Naive thymus-derived CD4-positive, alpha-beta T cell (primary cell): ENCODE data around the gene ASB4. TPM values are rescaled to one million over a fixed set of nuclear protein-coding genes. Genes with fewer than 3 reads are reported as not detected.

Source experiments
- ATAC-seq: fragments of 150-1000 bp; cut with Tn5 transposase; 2 replicates; pipeline ENCODE4 v1.10.0; 2021; ENCODE audit warnings: mild to moderate bottlenecking, moderate library complexity
- CTCF ChIA-PET: fragments of 350-600 bp; sonication (Branson Sonifier 250); formaldehyde crosslinking; loops from one replicate; lab custom pipeline; 2021; ENCODE audit warnings: antibody characterized with exemption; lab: Charles Lee
- POLR2A ChIA-PET: fragments of 350-600 bp; sonication (Branson Sonifier 250); formaldehyde crosslinking; loops from one replicate; lab custom pipeline; 2021; ENCODE audit warnings: antibody characterized with exemption, inconsistent platforms; lab: Charles Lee
- DNase-seq, 9 donors: peaks; one replicate each; pipeline versions ENCODE4 v3.0.0 to v3.0.0-alpha.2; 2020 to 2022; ENCODE audit warnings: mixed read lengths in 1 of 9
- H3K27ac ChIP-seq: one replicate; pipeline ENCODE4 v1.7.0; 2013; ENCODE audit warnings: mild to moderate bottlenecking, low read depth, low read length, moderate library complexity
- H3K27me3 ChIP-seq, 2 donors: one replicate each; pipeline ENCODE4 v1.7.0; 2013; ENCODE audit warnings: low read length in 2 of 2, mild to moderate bottlenecking in 2 of 2, moderate library complexity in 2 of 2; ENCODE audit not compliant: control insufficient read depth in 2 of 2, insufficient read depth in 2 of 2
- H3K36me3 ChIP-seq, 3 experiments: 1 replicate in 2 of 3; 2 replicates in 1 of 3; pipeline ENCODE4 v1.7.0; 2013; ENCODE audit warnings: low read length in 3 of 3, mild to moderate bottlenecking in 3 of 3, moderate library complexity in 1 of 3; ENCODE audit not compliant: insufficient read depth in 3 of 3, control insufficient read depth in 2 of 3
- H3K4me1 ChIP-seq, 2 donors: one replicate each; pipeline ENCODE4 v1.7.0; 2013; ENCODE audit warnings: low read length in 2 of 2, mild to moderate bottlenecking in 2 of 2, moderate library complexity in 1 of 2; ENCODE audit not compliant: control insufficient read depth in 2 of 2, insufficient read depth in 2 of 2
- H3K4me3 ChIP-seq: 2 replicates; pipeline ENCODE4 v1.7.0; 2013; ENCODE audit warnings: mild to moderate bottlenecking, low read length
- H3K9me3 ChIP-seq, 3 experiments: 1 replicate in 2 of 3; 2 replicates in 1 of 3; pipeline ENCODE4 v1.7.0; 2013; ENCODE audit warnings: low read length in 3 of 3; ENCODE audit not compliant: control insufficient read depth in 2 of 3
- H3K27ac Mint-ChIP-seq, 9 donors: one replicate each; pipeline ENCODE4 v1.8.0; 2020 to 2022; ENCODE audit warnings: mixed read lengths in 9 of 9, mild to moderate bottlenecking in 8 of 9, moderate library complexity in 5 of 9, inconsistent platforms in 2 of 9
- H3K27me3 Mint-ChIP-seq, 5 donors: one replicate each; pipeline ENCODE4 v1.8.0; 2021 to 2022; ENCODE audit warnings: mixed read lengths in 5 of 5, mild to moderate bottlenecking in 1 of 5
- H3K36me3 Mint-ChIP-seq, 5 donors: one replicate each; pipeline ENCODE4 v1.8.0; 2020 to 2022; ENCODE audit warnings: mixed read lengths in 5 of 5, mild to moderate bottlenecking in 3 of 5, inconsistent platforms in 1 of 5
- H3K4me1 Mint-ChIP-seq, 7 donors: one replicate each; pipeline ENCODE4 v1.8.0; 2020 to 2022; ENCODE audit warnings: mixed read lengths in 7 of 7, mild to moderate bottlenecking in 3 of 7, inconsistent platforms in 1 of 7
- H3K4me3 Mint-ChIP-seq, 10 donors: one replicate each; pipeline ENCODE4 v1.8.0; 2020 to 2022; ENCODE audit warnings: mild to moderate bottlenecking in 10 of 10, mixed read lengths in 10 of 10, moderate library complexity in 6 of 10, inconsistent platforms in 2 of 10
- H3K9me3 Mint-ChIP-seq, 11 donors: one replicate each; pipeline ENCODE4 v1.8.0; 2020 to 2022; ENCODE audit warnings: mixed read lengths in 11 of 11, mild to moderate bottlenecking in 4 of 11, inconsistent platforms in 1 of 11, moderate library complexity in 1 of 11
- intact Hi-C, 2 donors: fragments of 100-400 bp; cut with micrococcal nuclease; formaldehyde crosslinking; loops; one replicate each; pipeline ENCODE4 v1.15.1; 2023
- polyA plus RNA-seq, 2 donors: library from polyadenylated mRNA; unstranded; fragments of 300-500 nt; fragmentation: Illumina TruSeq; gene quantifications; one replicate each; pipeline ENCODE4 v1.2.3, GENCODE V29; 2021
- total RNA-seq, 6 experiments: library from RNA in 5 of 6; stranded (reverse) in 5 of 6; gene quantifications; 1 replicate in 5 of 6; 2 replicates in 1 of 6; pipeline ENCODE4 v1.2.3 and lab custom pipeline; 2021 to 2026

Gene ASB4, protein sequence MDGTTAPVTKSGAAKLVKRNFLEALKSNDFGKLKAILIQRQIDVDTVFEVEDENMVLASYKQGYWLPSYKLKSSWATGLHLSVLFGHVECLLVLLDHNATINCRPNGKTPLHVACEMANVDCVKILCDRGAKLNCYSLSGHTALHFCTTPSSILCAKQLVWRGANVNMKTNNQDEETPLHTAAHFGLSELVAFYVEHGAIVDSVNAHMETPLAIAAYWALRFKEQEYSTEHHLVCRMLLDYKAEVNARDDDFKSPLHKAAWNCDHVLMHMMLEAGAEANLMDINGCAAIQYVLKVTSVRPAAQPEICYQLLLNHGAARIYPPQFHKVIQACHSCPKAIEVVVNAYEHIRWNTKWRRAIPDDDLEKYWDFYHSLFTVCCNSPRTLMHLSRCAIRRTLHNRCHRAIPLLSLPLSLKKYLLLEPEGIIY
- total RNA-seq = not detected
- not detected for polyA plus RNA-seq
- not detected for total RNA-seq (lab: John Stamatoyannopoulos, UW)

GRCh38 chr7:95485391-95486123 is at the start of gene ASB4:
Gene ASB4, plus strand, starts transcription at chr7:95485943. Its CDS starts 29 bp downstream, at chr7:95485972.
- H3K4me1 ChIP-seq = no peaks in the 10 kb centered on the region
- Mint-ChIP-seq H3K36me3 (no peaks in the 10 kb centered on the region), H3K27me3 (peaks cover 5 to 25% (median 8%) of the 10 kb centered on the region in 5 donors)

DNA sequence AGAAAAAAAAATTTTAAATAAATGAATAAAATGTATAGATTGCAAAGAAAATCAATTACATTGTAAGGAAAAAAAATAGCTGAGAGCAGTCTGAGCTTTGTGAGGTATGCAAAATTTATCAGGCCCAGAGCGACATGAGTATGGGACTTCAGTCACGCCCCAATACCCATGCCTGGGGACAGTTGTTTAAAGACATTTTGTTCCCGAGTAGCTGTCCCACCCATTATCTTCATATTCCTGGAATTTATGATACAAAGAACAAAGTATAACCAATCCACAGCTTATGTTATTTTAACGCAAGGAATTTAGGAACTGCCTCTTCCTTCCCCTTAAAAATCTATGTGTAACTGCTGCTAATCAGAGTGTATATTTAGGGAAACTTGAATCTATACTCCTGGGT is 49.3 kb upstream of the ASB4 start:
- Histone ChIP-seq H3K4me1 (peaks cover 0 to 3% of the 10 kb centered on the region in 2 donors), H3K27me3 (no peaks in the 10 kb centered on the region), H3K4me3 (no peak overlapping the region), H3K9me3 (no peaks in the 10 kb centered on the region), H3K36me3 (no peaks in the 10 kb centered on the region), H3K27ac (no peak overlapping the region)
- Mint-ChIP-seq H3K27me3 (peaks cover 0 to 17% (median 4%) of the 10 kb centered on the region in 5 donors), H3K4me3 (peak overlapping the region in 1 of 10 donors; percentile 20), H3K4me1 (peaks cover 3 to 18% (median 17%) of the 10 kb centered on the region in 7 donors), H3K27ac (peak overlapping the region in 2 of 9 donors; percentile 23 to 88), H3K36me3 (peaks cover 0 to 3% (median 0%) of the 10 kb centered on the region in 5 donors), H3K9me3 (no peaks in the 10 kb centered on the region)
- ATAC-seq (no peak), DNase-seq (no peak)
- POLR2A ChIA-PET = no interaction called here
- intact Hi-C loops = loop anchor here in 1 of 2 donors (5.0 kb wide), 2 partner anchors 779 to 924 kb away; partner anchors contain the start of gene SGCE
- CTCF ChIA-PET = no interaction called here

More at GRCh38 chr7:95485391-95486123, at the start of gene ASB4:
- DNase-seq = no peak
- Mint-ChIP-seq H3K4me3 (no peak within 1 kb of the TSS), H3K4me1 (no peaks in the 10 kb centered on the region), H3K9me3 (no peaks in the 10 kb centered on the region), H3K27ac (no peak within 1 kb of the TSS)
- no peak within 1 kb of the TSS for H3K4me3 ChIP-seq
- CTCF ChIA-PET = interaction anchor here (1.8 kb wide), 1 partner anchor 9 kb away, joined by 8 read pairs; no protein-coding TSS in a partner anchor
- no peak for ATAC-seq
- H3K27me3 ChIP-seq = no peaks in the 10 kb centered on the region
- intact Hi-C loops = no loop called here
- H3K27ac ChIP-seq = no peak within 1 kb of the TSS
- H3K36me3 ChIP-seq = no peaks in the 10 kb centered on the region
- POLR2A ChIA-PET = no interaction called here
- H3K9me3 ChIP-seq = no peaks in the 10 kb centered on the region

DNA sequence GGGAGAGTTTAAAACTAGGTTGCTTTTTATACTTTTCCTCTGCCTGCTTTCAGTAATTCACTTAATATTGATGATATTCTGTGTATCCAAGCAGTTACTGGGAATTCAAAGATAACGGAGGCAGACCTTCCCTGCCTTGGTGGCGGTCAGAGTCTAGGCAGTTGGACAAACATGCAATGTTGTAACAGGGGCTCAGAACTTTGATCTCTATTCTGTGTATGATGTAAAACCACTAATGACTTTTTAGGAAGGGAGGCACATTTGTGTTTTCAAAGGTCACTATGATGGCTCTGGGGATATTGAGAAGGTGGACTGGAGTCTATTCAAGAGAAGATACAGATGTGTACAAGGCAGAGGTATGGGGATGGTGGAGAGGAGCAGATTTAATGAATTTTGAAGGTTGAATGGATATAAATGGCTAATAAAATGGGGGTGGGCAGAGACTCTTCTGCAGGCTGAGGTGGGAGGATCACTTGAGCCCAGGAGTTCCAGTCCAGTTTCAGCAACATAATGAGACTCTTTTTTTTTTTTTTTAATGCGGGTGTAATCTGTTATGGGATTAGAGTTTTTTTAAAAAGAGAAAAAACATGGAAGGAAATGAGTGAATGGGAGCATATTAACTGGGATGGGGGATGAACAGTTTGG is 45.2 kb upstream of the ASB4 start:
- intact Hi-C loops = no loop called here
- Mint-ChIP-seq H3K27me3 (peaks cover 0 to 7% (median 2%) of the 10 kb centered on the region in 5 donors), H3K27ac (no peak overlapping the region), H3K4me3 (no peak overlapping the region), H3K9me3 (no peaks in the 10 kb centered on the region), H3K4me1 (peaks cover 0 to 1% (median under 1%) of the 10 kb centered on the region in 7 donors), H3K36me3 (no peaks in the 10 kb centered on the region)
- no peak for DNase-seq
- ATAC-seq = no peak
- POLR2A ChIA-PET = no interaction called here
- Histone ChIP-seq H3K4me3 (no peak overlapping the region), H3K27ac (no peak overlapping the region), H3K36me3 (no peaks in the 10 kb centered on the region), H3K9me3 (no peaks in the 10 kb centered on the region), H3K27me3 (no peaks in the 10 kb centered on the region), H3K4me1 (peaks cover 0 to 2% of the 10 kb centered on the region in 2 donors)
- CTCF ChIA-PET = no interaction called here

DNA sequence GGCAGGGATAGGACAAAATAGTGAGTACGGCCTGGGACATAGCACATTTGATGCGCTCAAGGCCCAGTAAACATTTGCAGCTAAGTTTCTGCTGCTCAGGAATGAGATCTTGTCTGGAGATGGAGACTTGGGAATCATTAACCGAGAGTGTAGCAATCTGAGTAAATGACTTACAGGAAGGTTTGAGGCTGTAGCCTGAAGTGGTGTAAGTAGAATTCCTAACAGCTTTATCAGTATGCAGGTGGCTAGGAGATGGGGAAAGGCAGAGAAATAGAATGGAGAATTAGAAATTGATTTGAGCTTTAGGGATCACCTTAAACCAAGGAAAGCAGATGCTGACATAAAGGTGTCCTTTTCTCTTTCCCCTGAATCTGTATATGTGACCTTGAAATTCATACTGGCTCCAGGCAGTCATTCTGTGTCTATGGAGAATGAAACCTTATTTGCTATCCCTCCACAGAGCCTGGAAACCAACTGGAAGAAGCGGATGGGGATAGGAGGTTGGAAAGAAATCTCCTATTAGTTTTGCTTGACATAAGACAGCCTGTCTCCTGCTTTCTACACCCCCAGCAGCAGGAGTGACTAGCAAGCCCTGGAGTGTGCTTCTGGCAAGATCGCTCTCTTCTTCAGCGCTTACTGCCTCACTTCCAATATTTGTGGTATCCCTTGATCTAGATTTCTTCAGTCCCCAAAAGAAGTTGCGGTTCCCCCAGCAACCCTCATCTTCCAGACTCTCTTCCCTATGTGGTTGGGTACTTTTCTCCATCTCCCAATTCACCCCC is 44.5 kb upstream of the ASB4 start:
- Histone ChIP-seq H3K4me3 (no peak overlapping the region), H3K36me3 (no peaks in the 10 kb centered on the region), H3K4me1 (no peaks in the 10 kb centered on the region), H3K9me3 (no peaks in the 10 kb centered on the region), H3K27me3 (no peaks in the 10 kb centered on the region), H3K27ac (no peak overlapping the region)
- Mint-ChIP-seq H3K4me1 (no peaks in the 10 kb centered on the region), H3K4me3 (no peak overlapping the region), H3K27me3 (peaks cover 0 to 4% (median 2%) of the 10 kb centered on the region in 5 donors), H3K9me3 (no peaks in the 10 kb centered on the region), H3K36me3 (no peaks in the 10 kb centered on the region), H3K27ac (no peak overlapping the region)
- ChIA-PET POLR2A (no interaction called here), CTCF (no interaction called here)
- DNase-seq (no peak), ATAC-seq (no peak)
- intact Hi-C loops = no loop called here

GRCh38 chr7:95444796-95445195 is 40.9 kb upstream of the ASB4 start:
- DNase-seq (no peak), ATAC-seq (no peak)
- ChIA-PET POLR2A (no interaction called here), CTCF (no interaction called here)
- no peak overlapping the region for H3K27ac Mint-ChIP-seq
- Histone ChIP-seq H3K27ac (no peak overlapping the region), H3K27me3 (no peaks in the 10 kb centered on the region), H3K9me3 (no peaks in the 10 kb centered on the region), H3K36me3 (no peaks in the 10 kb centered on the region), H3K4me1 (no peaks in the 10 kb centered on the region), H3K4me3 (no peak overlapping the region)
- intact Hi-C loops = no loop called here
- peaks cover 0 to 4% (median 0%) of the 10 kb centered on the region in 5 donors for H3K27me3 Mint-ChIP-seq
- H3K4me3 Mint-ChIP-seq = no peak overlapping the region
- no peaks in the 10 kb centered on the region for H3K36me3 Mint-ChIP-seq
- no peaks in the 10 kb centered on the region for H3K4me1 Mint-ChIP-seq
- no peaks in the 10 kb centered on the region for H3K9me3 Mint-ChIP-seq

DNA sequence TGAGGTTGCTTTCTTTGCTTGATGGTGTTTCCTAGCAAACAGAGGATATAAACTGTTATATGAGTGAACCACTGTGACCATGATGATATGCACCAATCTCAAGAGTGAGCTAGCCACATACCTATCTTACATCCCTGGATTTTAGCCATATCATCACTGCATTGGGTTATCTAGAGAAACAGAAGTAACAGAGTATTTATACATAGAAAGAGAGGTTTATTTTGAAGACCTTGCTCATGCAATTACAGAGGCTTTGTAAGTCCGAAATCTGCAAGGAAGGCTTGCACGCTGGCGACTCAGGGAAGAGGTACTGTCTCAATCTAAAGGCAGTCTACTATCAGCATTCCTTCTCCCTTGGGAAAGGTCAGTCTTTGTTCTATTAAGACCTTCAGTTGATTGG is 39.1 kb upstream of the ASB4 start:
- H3K27me3 Mint-ChIP-seq = peaks cover 0 to 4% (median 0%) of the 10 kb centered on the region in 5 donors
- ChIA-PET POLR2A (no interaction called here), CTCF (no interaction called here)
- ATAC-seq = no peak
- Histone ChIP-seq H3K9me3 (no peaks in the 10 kb centered on the region), H3K27me3 (no peaks in the 10 kb centered on the region), H3K27ac (no peak overlapping the region), H3K4me3 (no peak overlapping the region), H3K36me3 (no peaks in the 10 kb centered on the region), H3K4me1 (no peaks in the 10 kb centered on the region)
- H3K9me3 Mint-ChIP-seq = no peaks in the 10 kb centered on the region
- no peaks in the 10 kb centered on the region for H3K4me1 Mint-ChIP-seq
- H3K4me3 Mint-ChIP-seq = no peak overlapping the region
- DNase-seq = no peak
- H3K27ac Mint-ChIP-seq = no peak overlapping the region
- H3K36me3 Mint-ChIP-seq = no peaks in the 10 kb centered on the region
- intact Hi-C loops = no loop called here
